ENCODE data around the gene TMEM203. TPM values are rescaled to one million over a fixed set of nuclear protein-coding genes. Genes with fewer than 3 reads are reported as not detected.

TMEM203 gene
- total RNA-seq, 1 donor from 2014 or later = 44.9 TPM

GRCh38 chr9:137222190-137223077 lies 17.0 kb upstream of the TMEM203 start, which contains the start of gene RNF208:
TSS of gene RNF208 (minus strand) at chr9:137222240. CDS start at chr9:137221212, 1,028 bp downstream.
- intact Hi-C loops (cut with DNase I) = no loop called here
- DNase-seq (no peak), ATAC-seq (ENCODE audit: poor library complexity) (peak; percentile 4)

- DNase-seq = no peak
- intact Hi-C loops (cut with DNase I) = no loop called here
Observed at GRCh38 chr9:137221506-137222111, 16.2 kb upstream of the TMEM203 start.

GRCh38 chr9:137221095-137221505 lies 15.7 kb upstream of the TMEM203 start:
- intact Hi-C loops (cut with DNase I) = no loop called here
- ATAC-seq (ENCODE audit: poor library complexity) (no peak), DNase-seq (no peak)

More at GRCh38 chr9:137221506-137222111, 16.2 kb upstream of the TMEM203 start:
- no peak for ATAC-seq (ENCODE audit: poor library complexity)

- no peak for ATAC-seq (ENCODE audit: poor library complexity)
- intact Hi-C loops (cut with DNase I) = no loop called here
Observed at GRCh38 chr9:137220317-137221094, 15.1 kb upstream of the TMEM203 start.

GRCh38 chr9:137219757-137220316 lies 14.4 kb upstream of the TMEM203 start:
- intact Hi-C loops (cut with DNase I) = no loop called here
- no peak for ATAC-seq (ENCODE audit: poor library complexity)
- no peak for DNase-seq

More at GRCh38 chr9:137220317-137221094, 15.1 kb upstream of the TMEM203 start:
- no peak for DNase-seq

- ATAC-seq (ENCODE audit: poor library complexity) = peak; percentile 2
- no peak for DNase-seq
- intact Hi-C loops (cut with DNase I) = no loop called here
Observed at GRCh38 chr9:137218754-137219271, 13.4 kb upstream of the TMEM203 start.

- ATAC-seq (ENCODE audit: poor library complexity) (no peak), DNase-seq (no peak)
- intact Hi-C loops (cut with DNase I) = no loop called here
Observed at GRCh38 chr9:137218212-137218753, 12.8 kb upstream of the TMEM203 start.

- peak; percentile 79 for DNase-seq
Observed at GRCh38 chr9:137217276-137218211, 12.1 kb upstream of the TMEM203 start.

GRCh38 chr9:137216188-137216965 lies 10.9 kb upstream of the TMEM203 start:
- intact Hi-C loops (cut with DNase I) = no loop called here
- DNase-seq = no peak
- ATAC-seq (ENCODE audit: poor library complexity) = no peak

More at GRCh38 chr9:137217276-137218211, 12.1 kb upstream of the TMEM203 start:
- intact Hi-C loops (cut with DNase I) = no loop called here
- ATAC-seq (ENCODE audit: poor library complexity) = peak; percentile 55

GRCh38 chr9:137215196-137215986 lies 9.9 kb upstream of the TMEM203 start:
- DNase-seq = no peak

GRCh38 chr9:137214620-137215019 lies 9.2 kb upstream of the TMEM203 start:
- intact Hi-C loops (cut with DNase I) = no loop called here
- ATAC-seq (ENCODE audit: poor library complexity) (no peak), DNase-seq (no peak)

More at GRCh38 chr9:137215196-137215986, 9.9 kb upstream of the TMEM203 start:
- ATAC-seq (ENCODE audit: poor library complexity) = no peak
- intact Hi-C loops (cut with DNase I) = no loop called here

GRCh38 chr9:137213160-137214060 lies 8.0 kb upstream of the TMEM203 start:
- DNase-seq = no peak
- no peak for ATAC-seq (ENCODE audit: poor library complexity)

GRCh38 chr9:137212520-137212919 lies 7.1 kb upstream of the TMEM203 start:
- intact Hi-C loops (cut with DNase I) = no loop called here
- DNase-seq = no peak

More at GRCh38 chr9:137213160-137214060, 8.0 kb upstream of the TMEM203 start:
- intact Hi-C loops (cut with DNase I) = no loop called here

GRCh38 chr9:137211532-137211931 lies 6.1 kb upstream of the TMEM203 start:
- DNase-seq (no peak), ATAC-seq (ENCODE audit: poor library complexity) (no peak)
- intact Hi-C loops (cut with DNase I) = no loop called here

More at GRCh38 chr9:137212520-137212919, 7.1 kb upstream of the TMEM203 start:
- no peak for ATAC-seq (ENCODE audit: poor library complexity)

- DNase-seq (no peak), ATAC-seq (ENCODE audit: poor library complexity) (no peak)
- intact Hi-C loops (cut with DNase I) = no loop called here
Observed at GRCh38 chr9:137206602-137207001, 1.2 kb upstream of the TMEM203 start.
